Measurements from ENCODE around the gene MRPS26.
"Not testable (repeated sequence)": the region's sequence is repeated elsewhere in the genome, so short reads cannot be mapped to it uniquely, and the experiment has no call there.

The MRPS26 gene

DNA sequence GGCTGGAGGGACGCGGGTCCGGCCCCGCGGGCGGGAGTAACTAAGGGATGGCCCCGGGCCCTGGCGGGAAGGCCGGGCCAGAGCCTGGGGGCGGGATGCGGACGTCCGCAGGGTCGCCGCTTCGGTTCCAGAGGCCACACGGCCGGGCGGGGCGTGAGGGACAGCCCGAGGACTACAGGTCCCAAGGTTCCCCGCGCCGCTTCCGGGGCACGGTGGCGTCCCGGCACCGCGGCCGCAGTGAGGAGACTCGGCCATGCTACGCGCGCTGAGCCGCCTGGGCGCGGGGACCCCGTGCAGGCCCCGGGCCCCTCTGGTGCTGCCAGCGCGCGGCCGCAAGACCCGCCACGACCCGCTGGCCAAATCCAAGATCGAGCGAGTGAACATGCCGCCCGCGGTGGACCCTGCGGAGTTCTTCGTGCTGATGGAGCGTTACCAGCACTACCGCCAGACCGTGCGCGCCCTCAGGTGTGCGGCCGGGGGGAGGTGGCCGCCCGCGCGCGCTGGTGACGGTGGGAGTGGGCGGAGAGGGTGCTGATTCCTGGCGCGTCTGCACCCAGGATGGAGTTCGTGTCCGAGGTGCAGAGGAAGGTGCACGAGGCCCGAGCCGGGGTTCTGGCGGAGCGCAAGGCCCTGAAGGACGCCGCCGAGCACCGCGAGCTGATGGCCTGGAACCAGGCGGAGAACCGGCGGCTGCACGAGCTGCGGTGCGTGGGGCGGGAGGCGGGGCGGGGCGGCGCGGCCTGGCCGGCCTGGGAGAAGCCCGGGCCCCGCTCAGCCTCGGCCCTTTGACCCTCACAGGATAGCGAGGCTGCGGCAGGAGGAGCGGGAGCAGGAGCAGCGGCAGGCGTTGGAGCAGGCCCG is at the start of gene MRPS26:
Gene MRPS26, plus strand, starts transcription at position 237 of the 861 bp plus-strand sequence. Its CDS starts 17 bp downstream, at position 254.
- peak; percentile 94 for DNase-seq (ENCODE audit: low spot score)

DNA sequence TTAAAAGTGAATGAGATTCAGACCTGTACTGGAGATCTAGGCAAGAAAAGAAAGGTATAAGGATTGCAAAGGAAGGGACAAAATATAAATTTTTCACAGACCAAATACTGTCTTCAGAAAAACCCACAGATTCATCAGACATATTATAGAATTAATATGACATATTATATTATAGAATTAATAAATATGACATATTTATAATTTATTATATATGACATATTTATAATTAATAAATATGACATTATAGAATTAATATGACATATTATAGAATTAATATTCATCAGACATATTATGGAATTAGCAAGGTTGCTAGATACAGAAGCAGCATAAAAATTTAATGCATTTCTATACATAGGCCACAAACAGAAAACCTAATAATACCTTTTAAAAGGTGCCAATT is 47.1 kb upstream of the MRPS26 start:
- no peak for DNase-seq (ENCODE audit: low spot score)

DNA sequence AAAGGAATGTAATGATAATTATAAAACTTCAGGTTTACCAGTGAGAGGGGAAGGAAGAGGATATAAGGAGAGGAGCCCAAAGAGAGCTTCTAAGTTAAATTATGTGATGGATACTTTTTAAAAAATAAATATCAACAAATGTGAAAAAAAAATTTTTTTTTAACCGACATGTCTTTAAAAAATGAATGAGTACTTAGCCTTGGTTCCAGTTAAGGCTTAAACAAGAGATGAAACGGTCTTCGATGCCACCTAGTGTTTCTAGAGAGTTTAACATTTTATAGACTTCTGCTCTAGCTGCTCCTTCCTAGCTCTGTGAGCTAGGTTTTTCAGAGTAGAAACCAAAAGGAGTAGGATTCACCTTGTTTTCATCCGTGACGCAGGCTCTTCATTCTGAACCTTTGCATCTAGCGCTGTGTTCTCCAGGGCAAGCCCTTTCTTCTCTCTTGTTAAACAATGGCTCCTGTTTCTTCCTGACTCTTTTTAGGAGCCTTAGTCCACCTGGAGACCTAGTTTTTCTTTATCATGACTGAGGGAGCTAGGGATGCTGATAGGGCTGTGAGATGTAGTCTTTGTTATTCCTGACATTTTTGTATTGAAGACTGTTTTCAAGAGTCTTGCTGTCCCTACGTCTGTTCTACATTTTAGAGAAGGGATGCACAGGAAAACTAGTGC is 44.9 kb upstream of the MRPS26 start:
- no peak for DNase-seq (ENCODE audit: low spot score)

DNA sequence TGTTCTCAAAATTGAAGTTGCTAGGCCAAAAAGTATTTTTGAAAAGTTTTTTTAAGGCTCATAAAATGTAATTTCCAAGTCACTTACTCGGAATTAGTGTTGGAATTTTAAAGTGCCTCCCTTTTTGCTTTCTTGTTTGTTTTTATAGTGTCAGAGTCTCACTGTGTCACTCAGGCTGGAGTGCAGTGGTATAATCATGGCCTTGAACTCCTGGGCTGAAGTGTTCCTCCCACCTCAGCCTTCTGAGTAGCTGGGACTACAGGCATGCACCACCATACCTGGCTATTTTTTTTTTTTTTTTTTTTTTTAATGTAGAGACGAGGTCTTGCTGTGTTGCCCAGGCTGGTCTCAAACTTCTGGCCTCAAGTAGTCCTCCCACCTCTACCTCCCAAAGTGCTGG is 42.4 kb upstream of the MRPS26 start:
- no peak for DNase-seq (ENCODE audit: low spot score)

DNA sequence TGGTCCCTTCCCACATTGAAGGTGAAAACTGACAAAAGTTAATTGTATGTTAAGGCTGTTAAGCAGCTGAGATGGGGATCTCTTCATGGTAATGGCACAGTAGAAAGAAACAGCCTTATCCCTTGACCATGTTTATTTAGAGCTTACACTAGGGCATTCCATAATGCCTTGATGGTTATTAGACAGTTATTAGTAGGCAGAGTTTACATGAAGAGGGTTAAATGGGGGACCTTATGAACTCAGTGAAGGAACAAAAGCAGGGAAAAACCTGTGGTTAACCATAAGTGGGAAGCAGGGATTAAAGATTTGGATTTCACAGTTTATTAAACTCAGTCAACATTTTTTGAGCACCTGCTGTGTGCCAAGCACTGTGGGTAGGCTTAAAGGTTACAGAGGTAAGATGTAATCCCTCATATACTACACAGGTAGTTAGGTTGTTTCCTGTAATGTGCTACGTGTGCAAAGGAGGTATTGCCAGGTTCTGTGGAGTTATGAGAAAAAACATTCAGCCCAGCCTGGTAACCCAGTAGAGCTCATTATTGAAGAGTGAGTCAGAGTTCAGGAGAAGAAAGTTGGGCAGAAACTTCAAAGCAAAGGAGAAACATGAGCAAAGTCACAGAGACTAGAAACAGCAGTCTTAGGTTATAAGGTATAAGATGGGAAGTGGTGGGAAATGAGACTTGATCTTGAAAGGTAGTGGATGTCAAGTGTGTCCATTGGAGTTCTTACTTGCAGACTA is 34.7 kb upstream of the MRPS26 start:
- DNase-seq (ENCODE audit: low spot score) = no peak

DNA sequence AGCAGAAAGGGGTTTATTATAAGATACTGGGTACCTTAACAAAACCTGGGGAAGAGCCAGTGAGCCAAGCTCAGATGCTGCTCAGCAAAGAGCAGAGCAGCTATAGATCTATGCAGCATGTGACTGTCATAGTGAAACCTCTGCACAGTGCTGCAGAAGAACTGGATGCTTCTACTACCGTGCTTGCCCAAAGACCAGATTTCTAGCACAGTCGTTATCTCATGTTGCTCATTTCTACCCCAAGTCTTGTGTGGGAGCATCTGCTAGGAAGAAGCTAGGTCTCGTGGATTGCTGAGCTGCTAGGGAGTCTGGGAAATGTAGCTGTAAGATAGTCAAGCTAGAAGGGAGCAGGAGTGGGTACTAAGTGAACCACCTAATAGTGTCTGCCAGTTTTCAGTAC is 34.1 kb upstream of the MRPS26 start:
- DNase-seq (ENCODE audit: low spot score) = no peak

DNA sequence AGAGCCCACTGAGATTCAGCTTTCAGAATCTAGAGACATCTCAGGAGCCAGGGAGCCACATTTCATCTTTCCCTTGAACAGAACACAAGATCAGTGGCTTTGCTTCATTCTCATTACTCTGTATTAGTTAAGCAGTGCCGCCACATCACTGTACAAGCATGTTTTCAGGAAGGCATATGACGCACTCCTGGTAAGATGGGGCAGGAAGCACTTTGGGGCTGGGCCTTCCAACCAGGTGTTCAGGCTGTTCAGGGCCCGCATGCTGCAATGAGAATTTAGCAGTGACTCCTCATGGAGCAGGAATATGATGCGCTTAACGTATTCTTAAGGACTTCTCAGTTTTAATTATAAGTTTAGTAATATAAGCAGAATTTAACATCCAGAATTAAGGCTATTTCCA is 32.1 kb upstream of the MRPS26 start:
- no peak for DNase-seq (ENCODE audit: low spot score)

DNA sequence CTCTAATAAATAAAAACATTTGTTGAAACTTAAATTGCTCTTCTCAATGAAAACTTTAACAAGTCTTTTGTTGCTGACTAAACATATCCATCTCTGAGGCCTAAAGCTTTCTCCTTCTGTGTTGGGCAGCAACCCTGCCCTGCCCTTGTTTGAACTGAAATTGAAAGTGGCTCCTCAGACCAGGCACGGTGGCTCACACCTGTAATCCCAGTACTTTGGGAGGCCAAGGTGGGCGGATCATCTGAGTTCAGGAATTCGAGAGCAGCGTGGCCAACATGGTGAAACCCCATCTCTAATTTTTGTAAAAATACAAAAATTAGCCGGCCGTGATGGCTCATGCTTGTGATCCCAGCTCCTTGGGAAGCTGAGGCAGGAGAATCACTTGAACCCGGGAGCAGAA is 31.7 kb upstream of the MRPS26 start:
- no peak for DNase-seq (ENCODE audit: low spot score)

DNA sequence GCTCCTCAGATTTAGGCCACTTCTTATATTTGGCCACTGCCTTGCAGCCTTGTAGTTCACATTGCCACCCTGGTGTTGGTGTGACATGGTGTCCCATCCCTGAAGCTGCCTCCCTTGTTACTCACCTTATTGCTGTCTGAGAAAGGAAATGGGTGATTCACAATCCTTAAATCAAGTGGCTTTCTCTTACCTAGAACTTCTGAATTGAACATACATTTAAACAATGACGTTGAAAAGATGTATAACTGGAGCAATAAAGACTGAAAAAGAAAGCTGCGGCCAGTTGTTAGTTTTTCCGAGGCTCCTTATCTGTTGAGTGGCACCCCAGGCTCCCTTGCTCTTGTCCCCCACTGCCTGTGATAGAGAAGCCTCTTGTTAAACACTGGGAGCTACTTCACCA is 31.2 kb upstream of the MRPS26 start:
- no peak for DNase-seq (ENCODE audit: low spot score)

DNA sequence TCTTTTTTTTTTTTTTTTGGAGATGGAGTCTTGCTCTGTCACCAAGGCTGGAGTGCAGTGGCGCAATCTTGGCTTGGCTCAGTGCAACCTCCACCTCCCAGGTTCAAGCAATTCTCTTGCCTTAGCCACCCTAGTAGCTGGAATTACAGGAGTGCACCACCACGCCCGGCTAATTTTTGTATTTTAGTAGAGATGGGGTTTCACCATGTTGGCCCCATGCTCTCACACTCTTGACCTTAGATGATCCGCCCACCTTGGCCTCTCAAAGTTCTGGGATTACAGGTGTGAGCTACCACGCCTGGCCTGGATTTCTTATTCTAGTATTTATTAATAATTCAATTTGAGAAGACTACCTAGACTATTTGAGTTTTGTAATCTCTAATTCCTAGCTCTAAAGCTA is 30.6 kb upstream of the MRPS26 start:
- DNase-seq (ENCODE audit: low spot score) = not testable (repeated sequence)

DNA sequence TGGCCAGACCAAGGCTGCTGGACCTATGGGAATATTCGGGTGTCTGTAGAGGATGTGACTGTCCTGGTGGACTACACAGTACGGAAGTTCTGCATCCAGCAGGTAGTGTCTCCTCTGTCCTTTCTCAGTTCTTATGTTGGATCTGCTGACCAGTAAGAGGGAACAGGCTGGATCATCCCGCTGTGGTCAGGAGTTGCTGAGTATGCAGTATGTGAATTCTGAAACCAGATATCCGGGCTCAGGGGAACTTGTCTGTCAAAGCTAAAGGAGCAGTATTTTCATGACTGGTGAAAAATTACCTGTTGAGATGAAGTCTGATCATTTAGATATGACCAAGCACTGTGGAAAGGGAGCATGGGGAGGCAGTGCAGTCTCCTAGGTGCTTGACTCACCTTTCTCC is 24.5 kb upstream of the MRPS26 start:
- no peak for DNase-seq (ENCODE audit: low spot score)

DNA sequence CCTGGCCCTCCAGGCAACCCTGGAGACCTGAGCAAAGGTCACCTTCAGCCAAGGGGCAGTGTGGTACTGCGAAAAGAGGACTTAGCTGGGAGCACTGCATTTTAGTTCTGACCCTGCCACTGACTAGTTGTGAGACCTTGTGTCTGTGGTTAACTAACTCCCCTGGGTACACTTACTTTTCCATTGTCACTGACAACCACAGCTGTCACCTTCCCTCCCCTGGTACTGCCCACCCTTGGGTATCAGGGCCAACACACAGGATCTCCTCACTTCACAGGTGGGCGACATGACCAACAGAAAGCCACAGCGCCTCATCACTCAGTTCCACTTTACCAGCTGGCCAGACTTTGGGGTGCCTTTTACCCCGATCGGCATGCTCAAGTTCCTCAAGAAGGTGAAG is 24.1 kb upstream of the MRPS26 start:
- no peak for DNase-seq (ENCODE audit: low spot score)

DNA sequence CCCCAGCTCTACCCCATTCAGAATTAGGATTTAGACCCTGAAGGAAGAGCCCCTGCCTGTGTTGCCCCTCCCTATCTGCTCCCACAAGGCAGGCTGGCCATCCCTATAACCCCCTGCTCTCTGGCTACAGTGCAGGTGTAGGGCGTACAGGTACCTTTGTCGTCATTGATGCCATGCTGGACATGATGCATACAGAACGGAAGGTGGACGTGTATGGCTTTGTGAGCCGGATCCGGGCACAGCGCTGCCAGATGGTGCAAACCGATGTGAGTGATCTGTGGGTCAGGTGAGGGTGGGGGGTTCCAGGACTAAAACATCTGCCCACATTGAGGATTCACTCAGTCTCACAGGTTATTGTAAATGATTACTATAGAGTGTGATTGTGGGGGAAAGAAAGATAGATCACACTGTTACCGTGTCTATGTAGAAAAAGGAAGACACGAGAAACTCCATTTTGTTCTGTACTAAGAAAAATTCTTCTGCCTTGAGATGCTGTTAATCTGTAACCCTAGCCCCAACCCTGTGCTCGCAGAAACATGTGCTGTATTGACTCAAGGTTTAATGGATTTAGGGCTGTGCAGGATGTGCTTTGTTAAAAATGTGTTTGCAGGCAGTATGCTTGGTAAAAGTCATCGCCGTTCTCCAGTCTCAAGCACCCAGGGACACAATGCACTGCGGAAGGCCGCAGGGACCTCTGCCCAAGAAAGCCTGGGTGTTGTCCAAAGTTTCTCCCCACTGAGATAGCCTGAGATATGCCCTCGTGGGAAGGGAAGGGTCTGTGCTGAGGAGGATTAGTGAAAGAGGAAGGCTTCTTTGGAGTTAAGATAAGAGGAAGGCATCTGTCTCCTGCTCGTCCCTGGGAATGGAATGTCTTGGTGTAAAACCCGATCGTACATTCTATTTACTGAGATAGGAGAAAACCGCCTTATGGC is 23.0 kb upstream of the MRPS26 start:
- DNase-seq (ENCODE audit: low spot score) = not testable (repeated sequence)

DNA sequence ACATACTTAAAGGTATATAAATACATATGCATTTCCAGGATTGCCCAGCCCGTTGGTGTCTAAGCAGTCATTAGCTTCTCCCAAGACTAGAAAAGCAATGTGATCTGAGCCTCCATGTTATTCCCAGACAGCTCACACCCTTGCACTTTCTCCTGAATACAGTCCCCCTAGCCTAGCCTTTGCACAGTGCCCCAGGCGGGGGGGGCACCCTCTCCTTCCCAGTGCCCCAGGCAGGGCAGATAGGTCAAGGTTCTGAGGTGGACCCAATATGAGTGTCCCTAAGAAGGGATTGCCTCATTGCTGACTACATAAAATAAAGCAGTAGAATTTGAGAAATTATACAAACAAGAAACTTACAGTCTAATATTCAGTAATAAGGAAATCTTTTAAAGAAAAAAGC is 17.9 kb upstream of the MRPS26 start:
- DNase-seq (ENCODE audit: low spot score) = no peak

DNA sequence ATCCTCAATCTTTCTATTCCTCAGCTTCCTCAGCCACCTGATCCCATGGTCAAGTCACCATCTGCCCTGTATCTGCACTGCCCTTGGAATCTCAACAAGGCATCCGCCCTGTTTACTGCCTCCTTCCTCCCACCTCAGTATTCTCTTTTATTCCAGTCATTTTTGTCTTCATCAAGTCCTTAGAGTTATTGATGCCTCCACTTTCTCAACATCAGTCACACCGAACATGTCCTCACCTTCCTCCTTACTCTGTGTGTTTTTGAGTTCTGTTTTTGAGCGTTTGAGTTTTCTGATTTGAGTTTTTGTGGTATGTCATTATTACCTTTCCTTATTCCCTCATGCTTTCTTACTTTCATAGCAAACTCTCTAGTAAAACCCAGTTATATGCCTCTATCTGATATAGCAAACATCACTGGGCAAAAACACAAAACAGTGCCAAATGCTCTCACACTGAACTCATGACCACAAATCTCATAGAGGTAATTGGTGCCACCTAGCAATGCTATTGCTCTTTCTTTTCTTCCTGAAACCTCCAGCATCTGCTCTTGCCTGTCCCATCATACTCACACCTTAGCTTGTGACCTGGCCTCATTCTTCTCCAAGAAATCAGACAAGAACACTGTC is 14.2 kb upstream of the MRPS26 start:
- DNase-seq (ENCODE audit: low spot score) = no peak

DNA sequence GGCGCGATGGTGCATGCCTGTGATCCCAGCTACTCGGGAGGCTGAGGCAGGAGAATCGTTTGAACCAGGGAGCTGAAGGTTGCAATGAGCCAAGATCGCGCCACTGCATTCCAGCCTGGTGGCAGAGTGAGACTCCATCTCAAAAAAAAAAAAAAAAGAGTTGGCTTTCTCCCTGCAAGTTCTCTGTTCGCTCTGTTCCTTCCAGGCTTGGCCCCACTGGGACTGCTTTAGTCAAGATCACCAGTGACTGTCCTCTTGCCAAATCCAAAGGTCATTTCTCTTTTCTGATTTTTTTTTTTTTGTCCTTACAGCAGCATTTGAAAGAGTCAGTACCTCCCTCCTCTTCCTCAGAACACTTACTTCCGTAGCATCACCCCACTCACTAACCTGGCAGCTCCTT is 13.2 kb upstream of the MRPS26 start:
- DNase-seq (ENCODE audit: low spot score) = no peak

DNA sequence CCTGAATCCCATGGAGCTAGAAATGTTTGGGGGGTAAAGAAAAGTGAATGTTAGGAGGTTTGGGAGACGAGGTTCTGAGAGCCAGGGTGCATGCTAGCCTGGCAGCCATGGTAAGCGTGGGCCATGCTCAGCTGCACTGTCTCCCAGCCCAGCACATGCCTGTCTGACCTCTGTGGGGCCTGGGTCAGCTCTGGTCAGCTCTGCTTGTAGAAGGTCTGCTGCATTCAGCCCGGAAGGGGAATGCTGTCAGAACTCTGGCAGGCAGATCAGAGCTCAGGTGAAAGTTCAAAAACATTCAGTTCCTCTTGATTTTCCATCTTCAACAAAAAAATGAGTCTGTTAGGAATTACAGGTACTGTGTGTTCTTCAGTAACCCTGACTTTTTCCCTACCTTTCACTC is 8.2 kb upstream of the MRPS26 start:
- DNase-seq (ENCODE audit: low spot score) = no peak

DNA sequence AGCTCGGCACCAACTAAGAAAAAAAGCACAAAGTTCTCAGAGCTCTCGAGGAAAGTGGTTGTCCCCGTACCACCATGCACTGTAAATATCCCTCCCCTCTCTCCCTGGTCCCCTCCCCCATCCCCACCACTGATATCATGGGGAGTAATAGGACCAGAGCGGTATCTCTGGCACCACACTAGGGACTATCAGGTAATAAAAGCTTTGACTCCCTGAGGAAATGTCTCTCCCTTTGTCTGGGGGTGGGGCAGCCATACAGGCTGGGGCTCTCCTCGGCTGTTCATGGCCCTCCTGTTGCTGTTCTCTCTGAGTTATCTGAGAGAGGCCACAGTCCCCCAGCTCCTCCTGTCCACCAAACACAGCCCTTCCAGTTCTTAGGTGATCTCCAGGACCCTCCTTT is 7.4 kb upstream of the MRPS26 start:
- no peak for DNase-seq (ENCODE audit: low spot score)

DNA sequence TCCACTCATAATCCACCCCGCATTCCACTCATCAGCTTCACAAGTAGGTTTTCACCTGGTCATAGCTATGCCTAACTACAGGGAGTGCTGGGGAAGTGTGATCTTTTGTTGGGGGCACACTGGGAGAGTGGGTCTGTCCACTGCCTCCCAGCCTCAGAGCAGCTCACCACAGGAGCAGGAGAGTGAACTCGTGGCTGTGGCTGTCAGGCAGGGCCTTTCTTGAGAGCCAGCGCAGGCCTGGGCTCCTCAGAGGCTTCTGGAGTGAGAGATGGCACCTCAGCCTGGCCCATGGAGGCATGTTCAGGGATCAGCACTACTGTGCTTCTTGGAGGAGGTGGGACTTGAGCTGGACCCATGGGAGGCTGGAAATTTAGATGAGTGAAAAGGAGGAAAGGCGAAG is 6.4 kb upstream of the MRPS26 start:
- no peak for DNase-seq (ENCODE audit: low spot score)

DNA sequence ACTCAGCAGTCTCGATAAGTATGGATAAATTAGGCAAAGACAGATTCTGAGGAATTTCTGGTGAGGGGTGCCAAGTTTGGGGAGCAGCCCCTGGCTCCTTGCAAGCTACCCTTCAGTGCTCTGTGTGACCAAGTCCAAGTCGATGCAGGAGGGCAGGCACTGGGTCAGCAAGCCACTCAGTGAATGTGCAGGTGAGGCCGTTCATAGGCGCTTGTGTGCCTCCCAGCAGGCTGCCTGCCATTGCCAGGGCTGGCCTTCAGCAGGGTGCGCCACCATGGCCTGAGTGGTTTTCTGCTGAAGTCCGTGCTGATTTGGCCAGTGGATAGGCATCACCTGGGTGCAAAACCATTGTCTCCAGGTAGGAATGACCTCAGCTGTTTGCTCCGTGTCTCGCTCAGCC is 5.8 kb upstream of the MRPS26 start:
- no peak for DNase-seq (ENCODE audit: low spot score)

DNA sequence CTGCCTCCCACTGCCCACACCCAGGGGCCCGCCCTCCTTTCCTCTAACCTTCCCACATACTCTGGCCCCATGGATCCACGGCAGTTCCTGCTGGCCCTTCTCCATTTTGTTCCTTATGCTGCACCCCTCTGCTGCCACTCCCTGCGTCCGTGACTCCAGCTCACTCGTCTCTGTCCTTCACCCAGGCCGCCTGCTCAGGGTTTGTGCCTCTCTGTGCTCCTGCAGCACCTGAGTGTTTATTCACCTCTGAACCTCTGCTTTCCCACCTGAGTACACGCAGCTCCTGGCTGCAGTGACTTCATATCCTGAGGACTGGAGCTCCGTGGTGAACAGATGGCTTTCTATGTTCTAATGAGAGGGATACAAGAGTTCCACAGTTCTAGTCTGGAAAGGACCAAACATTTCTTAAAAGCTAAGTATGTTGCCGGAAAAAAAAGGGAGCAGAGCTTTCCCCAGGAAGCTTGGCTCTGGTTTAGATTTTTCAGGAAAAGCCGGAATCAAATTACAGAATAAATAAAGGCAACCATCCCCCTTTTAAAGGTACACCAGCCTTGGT is 3.9 kb upstream of the MRPS26 start:
- no peak for DNase-seq (ENCODE audit: low spot score)
